Keratinocyte (primary cell): Measurements from ENCODE around the gene SPPL2B. TPM values are rescaled to one million over a fixed set of nuclear protein-coding genes. Genes with fewer than 3 reads are reported as not detected.

Experiments used
- DNase-seq: peaks from one replicate; pipeline ENCODE4 v3.0.0-alpha.2; 2011; ENCODE audit warnings: low read depth, missing footprints, low spot score
- FAIRE-seq: peaks from 2 replicates; lab custom pipeline; 2011; peaks lifted over from hg19 to GRCh38; lab: Jason Lieb, UNC
- H2AFZ ChIP-seq: 2 replicates; pipeline ENCODE4 v1.6.0; 2012; ENCODE audit warnings: low read length, control low read depth, inconsistent platforms; ENCODE audit not compliant: control insufficient read depth
- H3K27ac ChIP-seq: 2 replicates; pipeline ENCODE4 v1.5.1; 2011; ENCODE audit warnings: low read length; ENCODE audit not compliant: control insufficient read depth, insufficient read depth
- H3K27me3 ChIP-seq: 3 replicates; pipeline ENCODE4 v1.6.0; 2011; ENCODE audit warnings: low read length; ENCODE audit not compliant: control insufficient read depth, insufficient read depth; ENCODE audit errors: extremely low read depth
- H3K36me3 ChIP-seq, 2 experiments: 2 replicates in 1 of 2; 3 replicates in 1 of 2; pipeline ENCODE4 v1.5.1; 2011; ENCODE audit warnings: low read length in 2 of 2, mild to moderate bottlenecking in 1 of 2; ENCODE audit not compliant: control insufficient read depth in 2 of 2, insufficient read depth in 2 of 2; ENCODE audit errors: extremely low read depth in 1 of 2
- H3K4me1 ChIP-seq: 3 replicates; pipeline ENCODE4 v1.5.1; 2011; ENCODE audit warnings: low read length; ENCODE audit not compliant: control insufficient read depth, insufficient read depth; ENCODE audit errors: extremely low read depth
- H3K4me2 ChIP-seq: 3 replicates; pipeline ENCODE4 v1.6.0; 2011; ENCODE audit warnings: low read depth, low read length; ENCODE audit not compliant: control insufficient read depth, insufficient read depth; ENCODE audit errors: extremely low read depth
- H3K4me3 ChIP-seq, 3 experiments: fragments of 200-600 bp in 1 of 3; sonication (generic) in 1 of 3; 2 replicates in 2 of 3; 3 replicates in 1 of 3; pipeline ENCODE4 v1.5.1; 2011 to 2016; ENCODE audit warnings: low read length in 3 of 3, mild to moderate bottlenecking in 3 of 3, control low read depth in 2 of 3, inconsistent platforms in 1 of 3, low read depth in 1 of 3, mixed read lengths in 1 of 3, mixed run types in 1 of 3, moderate library complexity in 1 of 3; ENCODE audit not compliant: control insufficient read depth in 2 of 3, insufficient read depth in 2 of 3; ENCODE audit errors: extremely low read depth in 1 of 3
- H3K79me2 ChIP-seq: 2 replicates; pipeline ENCODE4 v1.6.0; 2012; ENCODE audit warnings: low read length; ENCODE audit not compliant: control insufficient read depth, insufficient read depth
- H3K9ac ChIP-seq: 3 replicates; pipeline ENCODE4 v1.6.0; 2011; ENCODE audit warnings: low read length; ENCODE audit not compliant: control insufficient read depth, insufficient read depth; ENCODE audit errors: extremely low read depth
- H3K9me1 ChIP-seq: 3 replicates; pipeline ENCODE4 v1.6.0; 2011; ENCODE audit warnings: low read length; ENCODE audit not compliant: control insufficient read depth, insufficient read depth; ENCODE audit errors: extremely low read depth
- H3K9me3 ChIP-seq: 2 replicates; pipeline ENCODE4 v1.5.1; 2012; ENCODE audit warnings: low read depth, low read length; ENCODE audit not compliant: control insufficient read depth
- H4K20me1 ChIP-seq: 3 replicates; pipeline ENCODE4 v1.6.0; 2011; ENCODE audit warnings: low read length; ENCODE audit not compliant: control insufficient read depth, insufficient read depth; ENCODE audit errors: extremely low read depth
- EZH2 ChIP-seq: IDR thresholded peaks from one replicate; pipeline ENCODE4 v1.6.1; 2012; ENCODE audit warnings: inconsistent platforms, mild to moderate bottlenecking, low read length, moderate library complexity
- dilution Hi-C: fragments of 300-500 bp; cut with MboI; formaldehyde crosslinking; loops from one replicate; pipeline ENCODE4 v1.7.0; 2020; ENCODE audit warnings: low sequenced_read_pairs; ENCODE audit not compliant: extremely low pct_ligation_motif_present
- polyA minus RNA-seq, 3 experiments: library from RNA; depleted of rRNA, polyadenylated mRNA; stranded (reverse); fragments of >200 nt; gene quantifications; 1 replicate in 1 of 3; 2 replicates in 1 of 3; 3 replicates in 1 of 3; pipeline ENCODE4 v1.2.3, GENCODE V29; 2011
- polyA plus RNA-seq, 5 experiments: library from polyadenylated mRNA; depleted of rRNA in 3 of 5; stranded (reverse) in 3 of 5; stranded (forward) in 1 of 5; unstranded in 1 of 5; fragments of >200 nt; gene quantifications; 1 replicate in 1 of 5; 2 replicates in 3 of 5; 3 replicates in 1 of 5; pipeline versions ENCODE4 v1.2.1 to v1.2.3, GENCODE V29; 2011 to 2012; ENCODE audit warnings: missing spikeins in 2 of 5, low read depth in 1 of 5, low replicate concordance in 1 of 5
- TF ChIP-seq, protein P1 (sequence below), 3 experiments: IDR thresholded peaks in 1 of 3; conservative IDR thresholded peaks in 1 of 3; optimal IDR thresholded peaks in 1 of 3; 2 replicates in 2 of 3; 3 replicates in 1 of 3; pipeline versions ENCODE3 to v1.5.1; 2011; ENCODE audit warnings: low read length in 3 of 3, mild to moderate bottlenecking in 3 of 3, moderate library complexity in 2 of 3, control low read depth in 1 of 3, inconsistent platforms in 1 of 3; ENCODE audit not compliant: insufficient read depth in 2 of 3; ENCODE audit errors: extremely low read depth in 1 of 3

The SPPL2B gene, protein sequence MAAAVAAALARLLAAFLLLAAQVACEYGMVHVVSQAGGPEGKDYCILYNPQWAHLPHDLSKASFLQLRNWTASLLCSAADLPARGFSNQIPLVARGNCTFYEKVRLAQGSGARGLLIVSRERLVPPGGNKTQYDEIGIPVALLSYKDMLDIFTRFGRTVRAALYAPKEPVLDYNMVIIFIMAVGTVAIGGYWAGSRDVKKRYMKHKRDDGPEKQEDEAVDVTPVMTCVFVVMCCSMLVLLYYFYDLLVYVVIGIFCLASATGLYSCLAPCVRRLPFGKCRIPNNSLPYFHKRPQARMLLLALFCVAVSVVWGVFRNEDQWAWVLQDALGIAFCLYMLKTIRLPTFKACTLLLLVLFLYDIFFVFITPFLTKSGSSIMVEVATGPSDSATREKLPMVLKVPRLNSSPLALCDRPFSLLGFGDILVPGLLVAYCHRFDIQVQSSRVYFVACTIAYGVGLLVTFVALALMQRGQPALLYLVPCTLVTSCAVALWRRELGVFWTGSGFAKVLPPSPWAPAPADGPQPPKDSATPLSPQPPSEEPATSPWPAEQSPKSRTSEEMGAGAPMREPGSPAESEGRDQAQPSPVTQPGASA
- polyA plus RNA-seq (9.3 to 20.9 TPM (median 13.5 TPM) in 3 replicates), polyA minus RNA-seq (8.5 to 19.2 TPM (median 9.7 TPM) in 3 replicates)
- polyA plus RNA-seq (2011; ENCODE audit: low read depth) = 3.8 TPM
- 3.4 and 5.5 TPM in 2 replicates for polyA plus RNA-seq (2011; cell fraction: cytosol; rRNA removed)
- 74.7 and 110 TPM in 2 replicates for polyA plus RNA-seq (2011; cell fraction: nucleus; rRNA removed)
- polyA plus RNA-seq (2012; ENCODE audit: low replicate concordance) = 12.3 and 20.9 TPM in 2 replicates
- 17.3 TPM for polyA minus RNA-seq (2011; cell fraction: cytosol; rRNA and poly(A)+ RNA removed)
- 34.3 and 36.2 TPM in 2 replicates for polyA minus RNA-seq (2011; cell fraction: nucleus; rRNA and poly(A)+ RNA removed)

DNA sequence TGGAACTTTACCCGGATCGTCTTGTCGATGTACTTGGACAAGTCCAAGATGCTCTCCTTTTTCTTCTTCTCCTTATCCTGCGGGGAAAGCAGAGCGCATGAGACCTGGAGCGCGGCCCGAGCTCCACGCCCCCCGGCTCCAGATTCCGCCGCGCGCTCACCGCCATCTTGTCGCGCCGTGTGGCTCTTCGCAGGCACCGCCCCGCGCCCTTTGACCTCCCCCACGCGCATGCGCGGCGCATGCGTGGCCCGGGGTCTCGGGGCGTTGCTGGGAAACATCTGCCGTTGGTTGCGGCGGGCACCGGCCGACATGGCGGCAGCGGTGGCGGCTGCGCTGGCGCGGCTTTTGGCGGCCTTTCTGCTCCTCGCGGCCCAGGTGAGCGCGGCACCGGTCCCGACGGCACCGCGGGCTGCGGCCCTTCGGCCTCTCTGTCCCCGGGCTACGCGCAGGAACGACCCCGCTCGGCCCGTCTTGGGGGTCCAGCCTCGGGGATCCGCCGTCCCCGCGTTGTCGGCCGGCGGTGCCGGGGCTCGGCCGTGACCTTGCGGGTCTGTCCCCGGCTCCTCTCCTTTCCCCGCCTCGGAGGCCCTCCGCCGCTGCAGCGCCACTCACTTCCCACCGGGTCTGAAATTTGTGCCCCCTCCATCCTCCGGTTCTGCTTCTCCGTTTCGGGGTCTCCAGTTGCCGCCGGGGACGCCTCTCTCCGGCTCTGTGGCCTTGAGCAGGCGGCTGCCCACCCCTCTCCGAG is at the start of gene SPPL2B, which contains the start of gene LSM7:
TSS of gene SPPL2B (plus strand) at position 284 of the 748 bp plus-strand sequence. CDS start at position 310, 26 bp downstream.
TSS of gene LSM7 (minus strand) at position 186 of the 748 bp plus-strand sequence. CDS start at position 166, 20 bp downstream.
- Histone ChIP-seq H4K20me1 (peaks cover 3% of the 10 kb centered on the region), H3K36me3 (peaks cover 6 to 16% of the 10 kb centered on the region in 2 experiments), H3K27ac (peak within 1 kb of the TSS; percentile 86), H3K9ac (peak within 1 kb of the TSS; percentile 92), H3K4me2 (peak within 1 kb of the TSS; percentile 95), H3K4me3 (peak within 1 kb of the TSS; percentile 91 to 93 (median 92)), H2AFZ (peak within 1 kb of the TSS; percentile 90), H3K4me1 (peaks cover 12% of the 10 kb centered on the region), H3K79me2 (peaks cover 71% of the 10 kb centered on the region), H3K27me3 (no peaks in the 10 kb centered on the region), H3K9me3 (no peaks in the 10 kb centered on the region), H3K9me1 (no peaks in the 10 kb centered on the region)
- TF ChIP-seq, protein P1, sequence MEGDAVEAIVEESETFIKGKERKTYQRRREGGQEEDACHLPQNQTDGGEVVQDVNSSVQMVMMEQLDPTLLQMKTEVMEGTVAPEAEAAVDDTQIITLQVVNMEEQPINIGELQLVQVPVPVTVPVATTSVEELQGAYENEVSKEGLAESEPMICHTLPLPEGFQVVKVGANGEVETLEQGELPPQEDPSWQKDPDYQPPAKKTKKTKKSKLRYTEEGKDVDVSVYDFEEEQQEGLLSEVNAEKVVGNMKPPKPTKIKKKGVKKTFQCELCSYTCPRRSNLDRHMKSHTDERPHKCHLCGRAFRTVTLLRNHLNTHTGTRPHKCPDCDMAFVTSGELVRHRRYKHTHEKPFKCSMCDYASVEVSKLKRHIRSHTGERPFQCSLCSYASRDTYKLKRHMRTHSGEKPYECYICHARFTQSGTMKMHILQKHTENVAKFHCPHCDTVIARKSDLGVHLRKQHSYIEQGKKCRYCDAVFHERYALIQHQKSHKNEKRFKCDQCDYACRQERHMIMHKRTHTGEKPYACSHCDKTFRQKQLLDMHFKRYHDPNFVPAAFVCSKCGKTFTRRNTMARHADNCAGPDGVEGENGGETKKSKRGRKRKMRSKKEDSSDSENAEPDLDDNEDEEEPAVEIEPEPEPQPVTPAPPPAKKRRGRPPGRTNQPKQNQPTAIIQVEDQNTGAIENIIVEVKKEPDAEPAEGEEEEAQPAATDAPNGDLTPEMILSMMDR (optimal IDR thresholded peaks at IDR 0.05 in 1 of 3, IDR thresholded peaks at IDR 0.05 in 1 of 3, conservative IDR thresholded peaks at IDR 0.05 in 1 of 3; ENCODE audit: extremely low read depth in 1 of 3, insufficient read depth in 2 of 3, low read length in 3 of 3) = no peak
- no peak for TF ChIP-seq EZH2
- DNase-seq = peak; percentile 53
- dilution Hi-C loops = no loop called here
- peak; percentile 43 for FAIRE-seq

GRCh38 chr19:2280633-2281264 is 47.7 kb upstream of the SPPL2B start:
- Histone ChIP-seq H3K36me3 (peaks cover 0 to 2% of the 10 kb centered on the region in 2 experiments), H2AFZ (no peak overlapping the region), H3K4me1 (no peaks in the 10 kb centered on the region), H3K9ac (no peak overlapping the region), H3K4me3 (no peak overlapping the region), H3K79me2 (no peaks in the 10 kb centered on the region), H3K4me2 (no peak overlapping the region), H3K9me3 (no peaks in the 10 kb centered on the region), H4K20me1 (no peaks in the 10 kb centered on the region), H3K27ac (no peak overlapping the region), H3K27me3 (no peaks in the 10 kb centered on the region), H3K9me1 (no peaks in the 10 kb centered on the region)
- FAIRE-seq = no peak
- TF ChIP-seq, protein P1 (optimal IDR thresholded peaks at IDR 0.05 in 1 of 3, IDR thresholded peaks at IDR 0.05 in 1 of 3, conservative IDR thresholded peaks at IDR 0.05 in 1 of 3; ENCODE audit: extremely low read depth in 1 of 3, insufficient read depth in 2 of 3, low read length in 3 of 3) = no peak
- no peak for TF ChIP-seq EZH2
- DNase-seq = no peak
- dilution Hi-C loops = no loop called here
